Muscle layer of duodenum (tissue), 2 donors: ENCODE measurements around the gene SUN1.
"Not testable (repeated sequence)": the region's sequence is repeated elsewhere in the genome, so short reads cannot be mapped to it uniquely, and the experiment has no call there.

ENCODE experiments used
- H3K27ac ChIP-seq: one replicate; pipeline ENCODE4 v1.7.0; 2013; ENCODE audit warnings: mild to moderate bottlenecking, low read length
- H3K27me3 ChIP-seq: one replicate; pipeline ENCODE4 v1.7.0; 2013; ENCODE audit warnings: low read depth, mild to moderate bottlenecking, control low read depth, low read length
- H3K36me3 ChIP-seq, 2 donors: one replicate each; pipeline ENCODE4 v1.7.0; 2013; ENCODE audit warnings: low read length in 2 of 2, control low read depth in 1 of 2, mild to moderate bottlenecking in 1 of 2; ENCODE audit not compliant: insufficient read depth in 2 of 2, control insufficient read depth in 1 of 2
- H3K4me1 ChIP-seq, 2 donors: one replicate each; pipeline ENCODE4 v1.7.0; 2013; ENCODE audit warnings: low read length in 2 of 2, mild to moderate bottlenecking in 2 of 2, control low read depth in 1 of 2, moderate library complexity in 1 of 2; ENCODE audit not compliant: insufficient read depth in 2 of 2, control insufficient read depth in 1 of 2
- H3K4me3 ChIP-seq, 2 donors: one replicate each; pipeline ENCODE4 v1.7.0; 2013; ENCODE audit warnings: low read length in 2 of 2, low read depth in 1 of 2, mild to moderate bottlenecking in 1 of 2
- H3K9me3 ChIP-seq, 2 donors: one replicate each; pipeline ENCODE4 v1.7.0; 2013; ENCODE audit warnings: low read length in 2 of 2, control low read depth in 1 of 2, mild to moderate bottlenecking in 1 of 2; ENCODE audit not compliant: control insufficient read depth in 1 of 2
- donor health status: healthy.

Gene SUN1

GRCh38 chr7:921581-922333, 89.5 kb downstream of the SUN1 start:
- Histone ChIP-seq H3K27ac (no peak overlapping the region), H3K27me3 (no peaks in the 10 kb centered on the region), H3K4me1 (peaks cover 0 to 38% of the 10 kb centered on the region in 2 donors), H3K36me3 (peaks cover 0 to 5% of the 10 kb centered on the region in 2 donors), H3K9me3 (no peaks in the 10 kb centered on the region), H3K4me3 (no peak overlapping the region)

- Histone ChIP-seq H3K4me1 (peaks cover 0 to 44% of the 10 kb centered on the region in 2 donors), H3K9me3 (no peaks in the 10 kb centered on the region), H3K36me3 (peaks cover 0 to 5% of the 10 kb centered on the region in 2 donors), H3K27ac (peak overlapping the region; percentile 60), H3K27me3 (no peaks in the 10 kb centered on the region), H3K4me3 (no peak overlapping the region)
These were observed 90.2 kb downstream of the SUN1 start for GRCh38 chr7:922334-923107.

- no peak overlapping the region for H3K4me3 ChIP-seq
These were observed 91.1 kb downstream of the SUN1 start for GRCh38 chr7:923108-924041.

GRCh38 chr7:924042-924441, 91.8 kb downstream of the SUN1 start:
- H3K36me3 ChIP-seq, H3K27me3 ChIP-seq, H3K27ac ChIP-seq, H3K4me3 ChIP-seq, H3K9me3 ChIP-seq: not testable (repeated sequence)
- peaks cover 0 to 50% of the 10 kb centered on the region in 2 donors for H3K4me1 ChIP-seq

More at GRCh38 chr7:923108-924041, 91.1 kb downstream of the SUN1 start:
- H3K27ac ChIP-seq = peak overlapping the region; percentile 60
- H3K9me3 ChIP-seq = no peaks in the 10 kb centered on the region
- peaks cover 0 to 50% of the 10 kb centered on the region in 2 donors for H3K4me1 ChIP-seq
- no peaks in the 10 kb centered on the region for H3K27me3 ChIP-seq
- peaks cover 0 to 5% of the 10 kb centered on the region in 2 donors for H3K36me3 ChIP-seq
